ENCODE data around the gene AGAP1.

DNA sequence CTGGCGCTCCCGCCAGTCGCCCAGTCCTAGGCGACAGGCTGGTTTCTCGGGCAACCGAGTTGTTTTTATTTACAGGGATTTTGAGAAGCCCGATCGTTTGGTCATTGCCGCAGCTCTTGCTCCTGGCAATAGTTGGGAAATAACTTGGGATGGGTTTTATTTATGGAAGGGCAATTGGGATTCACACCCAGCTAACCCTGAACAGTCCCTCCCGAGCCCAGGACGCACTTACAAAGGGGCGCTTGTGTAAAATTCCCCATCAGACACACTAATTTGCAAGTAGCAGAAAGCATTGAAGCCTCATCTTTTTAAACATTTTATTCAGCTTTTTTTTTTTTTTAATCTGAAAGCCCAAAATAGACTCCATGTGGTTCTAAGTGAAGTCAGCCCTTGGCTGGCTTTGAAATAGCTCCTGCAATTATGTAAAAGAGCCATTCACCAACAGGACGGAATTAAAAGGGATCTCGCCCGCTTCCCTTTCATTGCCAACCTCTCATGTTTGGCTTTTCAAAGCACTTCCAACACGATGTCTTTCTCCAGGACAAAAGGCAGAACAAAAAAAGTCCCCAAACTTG is 677.9 kb downstream of the AGAP1 start:
- TF ChIP-seq, protein P1, sequence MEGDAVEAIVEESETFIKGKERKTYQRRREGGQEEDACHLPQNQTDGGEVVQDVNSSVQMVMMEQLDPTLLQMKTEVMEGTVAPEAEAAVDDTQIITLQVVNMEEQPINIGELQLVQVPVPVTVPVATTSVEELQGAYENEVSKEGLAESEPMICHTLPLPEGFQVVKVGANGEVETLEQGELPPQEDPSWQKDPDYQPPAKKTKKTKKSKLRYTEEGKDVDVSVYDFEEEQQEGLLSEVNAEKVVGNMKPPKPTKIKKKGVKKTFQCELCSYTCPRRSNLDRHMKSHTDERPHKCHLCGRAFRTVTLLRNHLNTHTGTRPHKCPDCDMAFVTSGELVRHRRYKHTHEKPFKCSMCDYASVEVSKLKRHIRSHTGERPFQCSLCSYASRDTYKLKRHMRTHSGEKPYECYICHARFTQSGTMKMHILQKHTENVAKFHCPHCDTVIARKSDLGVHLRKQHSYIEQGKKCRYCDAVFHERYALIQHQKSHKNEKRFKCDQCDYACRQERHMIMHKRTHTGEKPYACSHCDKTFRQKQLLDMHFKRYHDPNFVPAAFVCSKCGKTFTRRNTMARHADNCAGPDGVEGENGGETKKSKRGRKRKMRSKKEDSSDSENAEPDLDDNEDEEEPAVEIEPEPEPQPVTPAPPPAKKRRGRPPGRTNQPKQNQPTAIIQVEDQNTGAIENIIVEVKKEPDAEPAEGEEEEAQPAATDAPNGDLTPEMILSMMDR (IDR thresholded peaks at IDR 0.05) = no peak
- no peak for TF ChIP-seq POLR2A (IDR thresholded peaks at IDR 0.05)

Data from right lobe of liver (tissue), 4 donors.